HepG2 (cell line): ENCODE data around the gene FNDC3B. TPM values are rescaled to one million over a fixed set of nuclear protein-coding genes. Genes with fewer than 3 reads are reported as not detected.

ENCODE experiments used
- BRCA1 ChIP-seq: sonication (generic); formaldehyde crosslinking; IDR thresholded peaks from 2 replicates; pipeline ENCODE4 v1.4.0; 2020; ENCODE audit warnings: missing genetic modification reagents
- BRD4 ChIP-seq: sonication (generic); formaldehyde crosslinking; IDR thresholded peaks from 2 replicates; pipeline ENCODE4 v1.4.0; 2020; ENCODE audit warnings: missing genetic modification reagents
- EZH2 ChIP-seq: conservative IDR thresholded peaks from 2 replicates; pipeline ENCODE4 v1.6.1; 2012; ENCODE audit warnings: mild to moderate bottlenecking, low read depth, low read length, moderate library complexity
- FOSL2 ChIP-seq: sonication (generic); formaldehyde crosslinking; IDR thresholded peaks from 2 replicates; pipeline ENCODE4 v1.4.0; 2020; ENCODE audit warnings: missing genetic modification reagents
- KLF16 ChIP-seq, 2 experiments: sonication (generic) in 1 of 2; formaldehyde crosslinking in 1 of 2; IDR thresholded peaks; 2 replicates each; pipeline versions ENCODE4 v1.6.1 to v1.8.0; 2016 to 2023; ENCODE audit warnings: missing genetic modification reagents in 2 of 2, missing compliant biosample characterization in 1 of 2
- PHF5A ChIP-seq: IDR thresholded peaks from one replicate; pipeline ENCODE4 v1.6.1; 2018; ENCODE audit warnings: low read depth, missing genetic modification reagents; ENCODE audit not compliant: unreplicated experiment
- POLR2AphosphoS5 ChIP-seq: IDR thresholded peaks from 2 replicates; pipeline ENCODE4 v1.6.1; 2012; ENCODE audit warnings: low read depth, low read length
- RFX3 ChIP-seq: IDR thresholded peaks from 2 replicates; pipeline ENCODE4 v1.6.1; 2016; ENCODE audit warnings: missing biosample characterization, missing genetic modification reagents
- SP2 ChIP-seq: sonication (generic); formaldehyde crosslinking; IDR thresholded peaks from 2 replicates; pipeline ENCODE4 v1.5.1; 2020; ENCODE audit warnings: mild to moderate bottlenecking, missing genetic modification reagents
- STAT5B ChIP-seq: sonication (generic); formaldehyde crosslinking; IDR thresholded peaks from 2 replicates; pipeline ENCODE4 v1.4.0; 2020; ENCODE audit warnings: missing genetic modification reagents
- TBX2 ChIP-seq: sonication (generic); formaldehyde crosslinking; IDR thresholded peaks from 2 replicates; pipeline ENCODE4 v1.5.0; 2020; ENCODE audit warnings: missing genetic modification reagents, mild to moderate bottlenecking, borderline replicate concordance
- TCF7L2 ChIP-seq: IDR thresholded peaks from 2 replicates; pipeline ENCODE4 v1.6.1; 2011; ENCODE audit warnings: mild to moderate bottlenecking, low read depth, low read length, moderate library complexity
- ZBTB43 ChIP-seq: sonication (generic); formaldehyde crosslinking; conservative IDR thresholded peaks from 2 replicates; pipeline ENCODE4 v1.4.0; 2020; ENCODE audit warnings: missing genetic modification reagents
- ZNF101 ChIP-seq: sonication (generic); formaldehyde crosslinking; IDR thresholded peaks from 2 replicates; pipeline ENCODE4 v1.4.0; 2020; ENCODE audit warnings: mild to moderate bottlenecking, low read depth, missing genetic modification reagents, borderline replicate concordance
- ZNF30 ChIP-seq: sonication (generic); formaldehyde crosslinking; IDR thresholded peaks from 2 replicates; pipeline ENCODE4 v1.5.0; 2020; ENCODE audit warnings: mild to moderate bottlenecking, missing genetic modification reagents
- ZNF350 ChIP-seq: sonication (generic); formaldehyde crosslinking; IDR thresholded peaks from 2 replicates; pipeline ENCODE4 v1.4.0; 2020; ENCODE audit warnings: mild to moderate bottlenecking, low read depth, missing genetic modification reagents, borderline replicate concordance
- ZNF460 ChIP-seq: sonication (generic); formaldehyde crosslinking; IDR thresholded peaks from 2 replicates; pipeline ENCODE4 v1.5.1; 2020; ENCODE audit warnings: missing genetic modification reagents, mild to moderate bottlenecking, borderline replicate concordance
- ZNF550 ChIP-seq: sonication (generic); formaldehyde crosslinking; IDR thresholded peaks from 2 replicates; pipeline ENCODE4 v1.4.0; 2020; ENCODE audit warnings: mild to moderate bottlenecking, missing genetic modification reagents, borderline replicate concordance
- ZNF570 ChIP-seq: sonication (generic); formaldehyde crosslinking; IDR thresholded peaks from 2 replicates; pipeline ENCODE4 v1.4.0; 2020; ENCODE audit warnings: mild to moderate bottlenecking, missing genetic modification reagents, borderline replicate concordance
- ZNF678 ChIP-seq: sonication (generic); formaldehyde crosslinking; IDR thresholded peaks from 2 replicates; pipeline ENCODE4 v1.4.0; 2020; ENCODE audit warnings: mild to moderate bottlenecking, missing genetic modification reagents
- ZNF740 ChIP-seq: sonication (generic); formaldehyde crosslinking; IDR thresholded peaks from 2 replicates; pipeline ENCODE4 v1.4.0; 2020; ENCODE audit warnings: missing genetic modification reagents
- polyA plus RNA-seq, 8 experiments: library from polyadenylated mRNA; depleted of rRNA in 3 of 8; stranded (reverse) in 7 of 8; unstranded in 1 of 8; fragments of >200 nt; fragmentation: Illumina TruSeq in 4 of 8; extraction: Trizol in 4 of 8; gene quantifications; 2 replicates each; pipeline versions ENCODE4 v1.2.1 to v1.2.3, GENCODE V29; 2011 to 2016; ENCODE audit warnings: low read depth in 4 of 8, missing spikeins in 1 of 8, mixed read lengths in 1 of 8; ENCODE audit not compliant: insufficient read depth in 1 of 8
- total RNA-seq, 5 experiments: library from RNA; depleted of rRNA; stranded (reverse); fragments of >200 nt; fragmentation: Illumina TruSeq; extraction: Trizol; gene quantifications; 2 replicates each; pipeline ENCODE4 v1.2.3, GENCODE V29; 2016; ENCODE audit warnings: low read depth in 1 of 5
- TF ChIP-seq, protein P1 (sequence below): sonication (generic); formaldehyde crosslinking; conservative IDR thresholded peaks from 2 replicates; pipeline ENCODE4 v1.4.0; 2020; ENCODE audit warnings: missing genetic modification reagents
- TF ChIP-seq, protein P2 (sequence below): sonication (generic); formaldehyde crosslinking; IDR thresholded peaks from 2 replicates; pipeline ENCODE4 v1.4.0; 2020; ENCODE audit warnings: mild to moderate bottlenecking, missing genetic modification reagents
- TF ChIP-seq, protein P3 (sequence below): sonication (generic); formaldehyde crosslinking; IDR thresholded peaks from 2 replicates; pipeline ENCODE4 v1.4.0; 2020; ENCODE audit warnings: missing genetic modification reagents

Gene FNDC3B
- total and polyA plus RNA-seq, 2 of the 13 experiments (the other 11 are each of a cell fraction or from before 2014, with no cell fraction given): 74.8 to 103 TPM

- TF ChIP-seq, protein P1, sequence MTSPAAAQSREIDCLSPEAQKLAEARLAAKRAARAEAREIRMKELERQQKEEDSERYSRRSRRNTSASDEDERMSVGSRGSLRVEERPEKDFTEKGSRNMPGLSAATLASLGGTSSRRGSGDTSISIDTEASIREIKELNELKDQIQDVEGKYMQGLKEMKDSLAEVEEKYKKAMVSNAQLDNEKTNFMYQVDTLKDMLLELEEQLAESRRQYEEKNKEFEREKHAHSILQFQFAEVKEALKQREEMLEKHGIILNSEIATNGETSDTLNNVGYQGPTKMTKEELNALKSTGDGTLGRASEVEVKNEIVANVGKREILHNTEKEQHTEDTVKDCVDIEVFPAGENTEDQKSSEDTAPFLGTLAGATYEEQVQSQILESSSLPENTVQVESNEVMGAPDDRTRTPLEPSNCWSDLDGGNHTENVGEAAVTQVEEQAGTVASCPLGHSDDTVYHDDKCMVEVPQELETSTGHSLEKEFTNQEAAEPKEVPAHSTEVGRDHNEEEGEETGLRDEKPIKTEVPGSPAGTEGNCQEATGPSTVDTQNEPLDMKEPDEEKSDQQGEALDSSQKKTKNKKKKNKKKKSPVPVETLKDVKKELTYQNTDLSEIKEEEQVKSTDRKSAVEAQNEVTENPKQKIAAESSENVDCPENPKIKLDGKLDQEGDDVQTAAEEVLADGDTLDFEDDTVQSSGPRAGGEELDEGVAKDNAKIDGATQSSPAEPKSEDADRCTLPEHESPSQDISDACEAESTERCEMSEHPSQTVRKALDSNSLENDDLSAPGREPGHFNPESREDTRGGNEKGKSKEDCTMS (CRISPR knock-in tag): no peak
- TF ChIP-seq, protein P2, sequence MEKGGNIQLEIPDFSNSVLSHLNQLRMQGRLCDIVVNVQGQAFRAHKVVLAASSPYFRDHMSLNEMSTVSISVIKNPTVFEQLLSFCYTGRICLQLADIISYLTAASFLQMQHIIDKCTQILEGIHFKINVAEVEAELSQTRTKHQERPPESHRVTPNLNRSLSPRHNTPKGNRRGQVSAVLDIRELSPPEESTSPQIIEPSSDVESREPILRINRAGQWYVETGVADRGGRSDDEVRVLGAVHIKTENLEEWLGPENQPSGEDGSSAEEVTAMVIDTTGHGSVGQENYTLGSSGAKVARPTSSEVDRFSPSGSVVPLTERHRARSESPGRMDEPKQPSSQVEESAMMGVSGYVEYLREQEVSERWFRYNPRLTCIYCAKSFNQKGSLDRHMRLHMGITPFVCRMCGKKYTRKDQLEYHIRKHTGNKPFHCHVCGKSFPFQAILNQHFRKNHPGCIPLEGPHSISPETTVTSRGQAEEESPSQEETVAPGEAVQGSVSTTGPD (CRISPR knock-in tag): no peak
- peak; percentile 94 for TF ChIP-seq FOSL2 (CRISPR knock-in tag)
- TF ChIP-seq ZNF570 (CRISPR knock-in tag): no peak
- no peak for TF ChIP-seq RFX3 (CRISPR knock-in tag)
- peak; percentile 91 for TF ChIP-seq BRCA1
- no peak for TF ChIP-seq ZNF678
- TF ChIP-seq ZNF350 (CRISPR knock-in tag): no peak
- TF ChIP-seq BRD4 (CRISPR knock-in tag): peak; percentile 85; the same call in 1 of the 2 replicates
- TF ChIP-seq POLR2AphosphoS5: peak; percentile 40
- no peak for TF ChIP-seq ZNF101
- peak; percentile 33; the same call in 1 of the 2 replicates for TF ChIP-seq TCF7L2
- TF ChIP-seq ZNF740 (CRISPR knock-in tag): no peak
- TF ChIP-seq STAT5B (CRISPR knock-in tag): no peak
- TF ChIP-seq, protein P3, sequence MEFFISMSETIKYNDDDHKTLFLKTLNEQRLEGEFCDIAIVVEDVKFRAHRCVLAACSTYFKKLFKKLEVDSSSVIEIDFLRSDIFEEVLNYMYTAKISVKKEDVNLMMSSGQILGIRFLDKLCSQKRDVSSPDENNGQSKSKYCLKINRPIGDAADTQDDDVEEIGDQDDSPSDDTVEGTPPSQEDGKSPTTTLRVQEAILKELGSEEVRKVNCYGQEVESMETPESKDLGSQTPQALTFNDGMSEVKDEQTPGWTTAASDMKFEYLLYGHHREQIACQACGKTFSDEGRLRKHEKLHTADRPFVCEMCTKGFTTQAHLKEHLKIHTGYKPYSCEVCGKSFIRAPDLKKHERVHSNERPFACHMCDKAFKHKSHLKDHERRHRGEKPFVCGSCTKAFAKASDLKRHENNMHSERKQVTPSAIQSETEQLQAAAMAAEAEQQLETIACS (CRISPR knock-in tag): no peak
- peak in 1 of 2 experiments; percentile 93; a peak in 2 of 4 replicates for TF ChIP-seq KLF16 (CRISPR knock-in tag; IDR thresholded peaks at IDR 0.05)
- TF ChIP-seq TBX2 (CRISPR knock-in tag): peak; percentile 91
- no peak for TF ChIP-seq ZNF460 (CRISPR knock-in tag)
- TF ChIP-seq ZBTB43 (CRISPR knock-in tag): peak; percentile 99
- TF ChIP-seq SP2 (CRISPR knock-in tag): no peak
- TF ChIP-seq PHF5A (CRISPR knock-in tag): peak; percentile 46
- no peak for TF ChIP-seq EZH2
- no peak for TF ChIP-seq ZNF30 (CRISPR knock-in tag)
- no peak for TF ChIP-seq ZNF550 (CRISPR knock-in tag)
Observed at GRCh38 chr3:172140499-172141391, 101.4 kb downstream of the FNDC3B start (continued).
